HG02759 (cell line): ENCODE results near the gene MBD4.
A peak's percentile ranks its signal among the peaks of the same experiment; 100 is the strongest.
"Not testable (repeated sequence)": the region's sequence is repeated elsewhere in the genome, so short reads cannot be mapped to it uniquely, and the experiment has no call there.

Experiments used
- ATAC-seq: cut with Tn5 transposase; IDR thresholded peaks from one replicate; pipeline ENCODE4 v1.9.1; 2021; ENCODE audit warnings: mild to moderate bottlenecking, moderate library complexity; ENCODE audit not compliant: unreplicated experiment

The MBD4 gene

DNA sequence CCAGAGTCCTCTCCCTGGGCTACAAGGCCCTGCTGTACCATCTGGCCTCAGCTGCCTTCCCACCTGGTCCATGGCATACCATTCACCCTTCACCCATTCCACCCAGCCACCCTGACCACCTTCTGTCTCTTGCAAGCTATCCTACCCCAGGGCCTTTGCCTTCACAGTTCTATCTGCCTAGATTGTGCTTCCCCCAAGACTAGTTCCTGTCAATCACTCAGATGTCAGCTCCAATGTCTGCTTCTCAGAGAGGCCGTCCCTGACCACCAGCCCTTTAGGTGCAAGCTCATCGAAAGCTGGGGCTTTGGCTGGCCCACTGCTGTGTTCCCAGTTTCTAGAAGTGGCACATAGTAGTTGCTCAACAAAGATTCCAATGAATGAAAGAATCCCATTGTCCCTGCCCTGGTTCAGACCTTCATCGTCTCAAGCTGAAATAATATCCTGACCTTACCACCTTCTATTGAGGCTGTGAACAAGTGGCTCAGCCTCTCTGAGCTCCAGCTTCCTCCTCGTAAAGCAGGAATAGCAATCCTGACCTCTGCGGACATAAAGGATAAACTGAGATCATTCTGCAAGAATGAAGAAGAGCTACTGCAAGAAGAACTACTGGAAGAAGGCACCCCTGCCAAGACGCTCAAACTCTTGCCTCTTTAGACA lies 27.1 kb downstream of the MBD4 start:
- no peak for ATAC-seq

DNA sequence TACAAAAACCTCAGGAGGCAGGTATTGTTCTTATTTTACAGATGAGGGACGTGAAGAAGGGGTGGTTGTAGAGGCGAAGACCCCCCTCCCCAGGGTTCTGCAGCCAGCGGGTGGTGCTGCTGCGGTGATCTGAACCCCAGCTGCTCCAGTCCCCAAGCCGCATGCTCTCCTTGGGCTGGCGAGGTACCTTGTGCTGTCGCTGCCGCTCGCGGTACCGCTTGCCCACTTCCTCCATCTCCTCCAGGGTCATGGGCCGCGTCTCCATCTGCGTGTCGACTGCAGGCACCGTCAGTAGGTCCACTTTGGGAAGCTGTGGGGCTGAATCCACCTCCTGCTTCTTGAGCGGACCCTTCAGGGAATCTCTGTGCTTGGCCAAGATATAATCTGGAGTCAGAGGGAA lies 28.8 kb downstream of the MBD4 start:
- ATAC-seq, result no peak

DNA sequence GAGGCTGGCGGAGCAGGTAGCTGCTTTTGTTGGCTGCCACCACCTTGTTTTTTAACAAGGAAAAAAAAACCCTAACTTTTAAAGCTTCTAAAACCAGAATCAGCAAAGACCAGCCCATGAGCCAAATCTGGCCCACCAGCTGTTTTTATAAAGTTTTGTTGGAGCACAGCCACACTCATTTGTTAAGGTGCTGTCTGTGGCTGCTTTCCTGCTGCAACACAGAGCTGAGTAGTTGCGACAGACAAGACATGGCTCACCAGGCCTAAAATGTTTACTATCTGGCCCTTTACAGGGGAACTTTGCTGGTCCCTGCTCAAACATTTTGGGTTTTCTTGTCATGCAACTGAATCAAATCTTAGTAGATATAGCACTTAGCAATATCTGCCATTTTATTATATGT lies 30.2 kb downstream of the MBD4 start:
- no peak for ATAC-seq

DNA sequence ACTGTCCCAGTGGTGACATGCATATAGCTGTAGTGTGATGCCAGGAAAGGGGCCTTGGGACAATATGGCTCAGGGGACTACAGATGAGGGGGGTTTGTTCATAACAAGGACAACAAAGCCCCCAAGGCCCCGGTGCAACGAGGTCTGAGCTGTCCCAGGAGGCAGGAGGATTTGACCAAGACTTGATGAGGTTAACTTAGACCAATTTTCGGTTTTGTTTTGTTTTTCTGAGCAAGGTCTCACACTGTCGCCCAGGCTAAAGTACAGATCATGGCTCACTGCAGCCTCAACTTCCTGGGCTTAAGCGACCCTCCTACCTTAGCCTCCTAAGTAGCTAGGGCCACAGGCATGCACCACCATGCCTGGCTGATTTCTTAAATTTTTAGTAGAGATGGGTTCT lies 35.1 kb downstream of the MBD4 start:
- ATAC-seq, result peak; percentile 57

DNA sequence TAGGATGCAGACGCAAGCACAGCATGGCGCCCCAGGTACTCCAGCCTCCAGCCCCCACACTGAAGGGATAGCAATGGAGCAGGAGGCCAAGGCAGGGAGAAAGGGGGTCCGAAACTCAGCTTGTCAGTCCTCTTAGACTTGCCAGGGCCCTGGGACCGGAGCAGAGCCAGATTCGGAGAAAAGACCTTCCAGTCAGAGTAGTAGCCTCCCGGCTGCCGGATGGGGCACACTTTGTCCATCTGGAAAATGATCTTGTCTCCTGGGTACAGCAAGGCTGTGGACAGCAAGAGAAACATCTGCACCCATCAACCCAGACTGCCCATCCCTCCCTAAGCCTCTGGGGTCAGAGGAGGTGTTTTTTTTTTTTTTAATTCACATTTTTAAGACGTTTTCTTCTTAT lies 35.6 kb downstream of the MBD4 start:
- ATAC-seq, result no peak

DNA sequence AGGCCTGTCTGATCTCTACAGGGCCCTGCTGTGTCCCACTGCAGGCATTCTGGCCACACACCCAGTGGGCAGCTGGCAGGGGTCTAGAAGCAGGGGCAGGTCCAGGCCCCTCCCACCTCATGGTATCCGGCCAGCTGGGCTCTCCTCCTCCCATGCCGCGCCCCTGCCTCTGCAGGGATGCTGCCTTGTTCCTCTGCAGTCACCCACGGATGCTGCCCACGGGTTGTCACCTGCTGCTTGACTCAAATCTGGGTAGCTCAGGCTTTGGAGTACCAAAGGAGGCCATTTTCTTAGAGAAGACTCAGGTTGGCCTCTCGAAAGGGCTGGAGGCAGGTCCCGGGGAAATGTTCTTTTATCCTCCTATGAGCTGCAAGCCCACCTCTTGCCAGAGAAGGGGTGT lies 36.3 kb downstream of the MBD4 start:
- ATAC-seq, result no peak

DNA sequence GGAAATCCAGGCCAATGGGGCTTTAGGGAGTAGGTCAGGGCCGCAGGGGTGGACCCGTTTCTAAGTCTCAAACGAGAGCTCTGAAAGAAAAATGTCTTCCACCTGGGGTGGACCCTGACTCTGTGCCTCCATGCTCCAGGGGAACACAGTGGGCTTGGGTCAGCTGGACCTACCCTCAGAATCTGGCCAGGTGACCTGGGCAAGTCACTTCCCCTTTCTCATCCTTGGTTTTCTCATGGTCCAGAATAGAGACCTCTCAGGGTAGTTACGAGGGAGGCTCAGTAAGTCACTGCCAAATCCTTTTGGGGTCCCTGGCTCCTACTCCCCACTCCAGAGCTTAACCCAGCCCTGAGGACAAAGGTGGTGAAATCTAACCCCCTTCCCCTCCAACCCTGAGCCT lies 37.1 kb downstream of the MBD4 start:
- no peak for ATAC-seq

DNA sequence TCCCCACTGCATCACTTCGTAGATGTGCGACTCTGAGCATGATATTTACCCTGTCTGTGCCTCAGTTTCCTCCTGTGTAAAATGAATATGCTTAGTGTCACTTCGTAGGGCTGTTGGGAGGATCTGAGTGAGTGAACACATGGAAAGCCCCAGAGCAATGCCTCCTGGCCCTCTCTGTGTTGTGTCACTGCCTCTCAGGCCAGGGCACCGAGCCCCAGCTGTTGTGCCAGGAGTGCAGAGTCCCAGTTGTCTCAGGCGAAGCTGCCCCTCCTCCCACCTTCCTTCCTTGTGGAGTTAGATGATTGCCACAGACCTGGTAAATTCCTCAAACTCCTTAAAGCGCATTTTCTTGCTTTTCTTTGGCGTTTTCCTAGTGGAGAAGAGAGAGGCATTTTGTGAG lies 37.5 kb downstream of the MBD4 start:
- ATAC-seq, result no peak

DNA sequence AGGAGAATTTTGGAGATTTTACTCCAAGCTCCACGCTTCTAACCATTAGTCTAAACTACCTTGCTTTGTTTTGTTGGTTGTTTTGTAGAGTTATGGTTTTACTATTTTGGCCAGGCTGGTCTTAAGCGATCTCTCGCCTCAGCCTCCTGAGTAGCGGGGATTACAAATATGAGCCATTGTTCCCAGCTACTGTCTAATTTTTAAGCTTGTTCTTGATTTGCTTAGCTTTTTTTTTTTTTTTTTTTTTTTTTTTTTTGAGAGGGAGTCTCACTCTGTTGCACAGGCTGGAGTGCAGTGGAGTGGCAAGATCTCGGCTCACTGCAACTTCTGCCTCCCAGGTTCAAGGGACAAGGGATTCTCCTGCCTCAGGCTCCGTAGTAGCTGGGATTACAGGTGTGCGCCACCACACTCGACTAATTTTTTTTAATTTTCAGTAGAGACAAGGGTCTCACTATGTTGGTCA lies 39.8 kb downstream of the MBD4 start:
- peak; percentile 21 for ATAC-seq

DNA sequence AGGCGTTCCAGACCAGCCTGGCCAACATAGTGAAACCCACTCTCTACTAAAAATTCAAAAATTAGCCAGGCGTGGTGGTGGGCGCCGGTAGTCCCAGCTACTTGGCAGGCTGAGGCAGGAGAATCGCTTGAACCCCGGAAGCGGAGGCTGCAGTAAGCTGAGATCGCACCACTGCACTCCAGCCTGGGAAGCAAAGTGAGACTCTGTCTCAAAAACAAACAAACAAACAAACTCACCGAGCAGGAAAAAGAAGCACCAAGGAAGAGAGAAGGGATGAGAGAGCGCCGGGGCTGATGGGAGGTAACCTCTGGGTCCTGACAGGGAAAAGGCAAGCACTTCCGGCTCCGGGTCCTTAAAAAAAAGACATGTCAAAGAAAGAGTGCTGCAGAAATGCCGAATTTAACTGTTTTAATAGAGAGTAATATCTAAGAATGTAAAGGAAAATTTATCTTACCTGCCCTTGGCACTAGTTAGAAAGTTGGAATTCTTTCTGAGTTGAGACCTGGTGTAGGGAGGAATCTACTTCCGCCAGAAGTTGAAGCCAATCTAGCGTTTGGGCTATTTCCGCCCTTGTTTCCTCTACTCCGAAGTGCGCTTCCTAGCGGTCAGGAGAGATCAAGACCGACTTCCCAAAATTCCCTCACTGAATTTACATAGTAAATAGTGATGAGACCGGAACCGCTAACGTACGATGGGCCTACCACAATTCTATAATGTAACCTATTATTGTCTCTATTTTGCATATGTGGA lies 40.4 kb downstream of the MBD4 start:
- ATAC-seq, result peak; percentile 87

DNA sequence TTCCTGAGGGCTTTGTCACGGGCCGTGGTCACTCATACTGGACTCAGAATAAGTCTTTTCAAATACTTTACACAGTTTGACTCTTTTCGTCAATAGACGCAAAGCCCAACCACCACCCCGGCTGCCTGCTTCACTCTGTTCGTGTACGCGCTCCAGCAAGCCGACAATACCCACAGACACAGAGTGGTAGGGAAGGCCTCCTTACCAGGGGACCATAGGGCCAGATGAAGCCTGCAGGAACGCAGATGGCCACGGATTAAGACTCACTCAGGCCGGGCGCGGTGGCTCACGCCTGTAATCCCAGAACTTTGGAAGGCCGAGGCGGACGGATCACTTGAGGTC lies 41.0 kb downstream of the MBD4 start:
- peak; percentile 20 for ATAC-seq

DNA sequence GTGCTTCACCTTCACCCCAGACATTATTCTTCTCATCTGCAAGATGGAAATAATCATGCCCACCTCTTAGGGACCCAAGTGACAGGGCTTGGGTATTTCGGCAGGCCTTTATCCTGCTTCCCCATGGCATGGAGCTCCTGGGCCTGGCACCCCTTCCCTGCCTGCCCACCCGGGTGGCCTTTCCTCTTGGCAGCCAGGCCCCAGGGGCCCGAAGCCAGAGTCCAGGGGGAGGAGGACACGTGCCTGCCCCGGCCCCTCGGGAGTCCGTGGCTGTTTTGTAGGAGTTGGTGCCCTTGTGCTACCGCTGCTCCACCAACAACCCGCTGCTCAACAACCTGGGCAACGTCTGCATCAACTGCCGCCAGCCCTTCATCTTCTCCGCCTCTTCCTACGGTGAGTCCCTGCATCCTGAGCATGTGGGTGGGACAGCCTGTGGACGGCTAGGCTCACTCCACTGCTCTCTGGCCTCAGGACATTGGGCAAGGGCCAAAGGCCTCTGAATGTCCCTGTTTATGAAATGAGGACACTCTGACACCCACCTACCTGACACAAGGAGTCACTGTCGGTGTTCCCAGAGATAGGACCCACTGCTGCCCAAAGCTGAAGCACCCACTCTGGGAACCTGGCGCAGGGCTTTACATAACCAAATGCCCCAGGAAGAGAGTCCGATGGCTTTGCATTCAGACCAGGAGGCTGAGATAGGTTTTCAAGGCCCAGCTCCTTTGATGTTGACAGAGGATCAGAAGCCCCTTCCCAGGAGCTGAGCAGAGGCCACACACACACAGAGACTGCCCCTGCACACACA lies 45.8 kb downstream of the MBD4 start:
- not testable (repeated sequence) for ATAC-seq

DNA sequence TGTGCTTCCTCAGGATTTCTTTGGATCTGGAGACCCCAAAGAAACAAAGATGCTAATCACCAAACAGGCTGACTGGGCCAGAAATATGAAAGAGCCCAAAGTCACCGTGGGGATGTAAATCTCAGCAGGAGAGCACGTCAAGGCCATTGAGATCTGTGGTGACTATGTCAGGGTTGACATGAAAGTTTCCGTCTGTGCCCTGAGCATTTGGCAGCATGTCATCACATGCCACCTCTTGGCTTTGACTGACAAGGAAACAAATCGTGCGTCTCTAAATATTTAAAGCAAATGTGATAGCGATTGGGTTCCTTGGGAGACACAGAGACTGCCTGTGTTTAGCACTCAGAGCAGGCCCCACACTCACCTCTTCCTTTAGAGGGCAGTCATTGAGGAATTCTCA lies 46.5 kb downstream of the MBD4 start:
- no peak for ATAC-seq

DNA sequence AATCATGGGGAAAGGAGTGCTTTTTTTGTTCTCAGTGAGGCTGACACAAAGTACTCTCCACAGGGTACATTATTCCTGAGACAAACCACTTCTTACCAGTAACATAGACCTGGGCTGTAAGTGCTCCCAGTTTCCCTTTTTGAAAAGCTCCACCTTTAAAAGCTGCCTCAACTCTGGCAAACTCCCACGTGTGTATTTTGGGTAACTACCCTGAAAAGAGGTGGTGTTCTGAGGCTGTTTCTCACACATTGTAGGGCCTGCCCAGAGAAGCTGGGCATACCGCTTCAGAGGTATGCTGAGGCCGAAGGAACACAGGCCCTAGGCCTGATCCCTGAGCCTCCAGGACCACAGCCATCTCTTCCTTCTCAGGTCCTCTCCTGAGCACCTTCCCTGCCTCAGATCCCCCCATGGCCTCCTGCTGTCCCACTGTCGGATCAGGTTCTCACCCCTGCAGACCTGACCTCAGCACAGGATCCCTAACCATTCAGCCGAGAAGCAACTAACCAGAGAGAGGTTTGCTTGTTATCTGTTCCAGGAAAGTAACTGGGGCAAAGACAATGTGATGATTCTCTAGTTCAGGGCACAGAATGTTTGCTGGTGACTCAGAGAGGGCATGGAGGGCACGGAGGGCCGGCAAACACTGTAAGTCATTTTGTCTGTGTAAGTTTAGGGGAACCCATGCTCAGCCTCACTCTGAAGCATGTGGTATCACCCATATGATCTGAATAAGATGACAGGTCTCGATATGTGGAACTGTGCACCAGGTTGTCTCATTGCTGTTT lies 47.5 kb downstream of the MBD4 start:
- not testable (repeated sequence) for ATAC-seq

DNA sequence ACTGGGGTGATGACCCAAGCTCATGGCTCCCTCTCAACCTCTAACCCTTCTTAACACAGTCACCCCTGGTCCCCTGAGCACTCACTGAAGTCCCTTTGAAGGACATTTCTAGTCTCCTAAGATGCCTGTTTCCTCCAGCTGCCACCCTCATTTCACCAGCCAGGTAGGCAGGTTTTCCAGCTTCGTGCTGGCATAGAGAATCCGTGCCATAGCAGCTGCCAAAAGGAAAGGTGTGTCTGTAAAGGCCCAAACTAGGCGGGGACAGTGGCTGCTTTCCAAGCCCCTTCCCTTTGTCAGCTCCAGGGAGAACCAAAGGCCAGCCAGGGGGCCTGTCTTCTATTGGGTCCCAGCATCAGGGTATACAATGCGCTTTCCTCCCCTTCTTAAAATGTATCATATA lies 48.2 kb downstream of the MBD4 start:
- ATAC-seq, result not testable (repeated sequence)

DNA sequence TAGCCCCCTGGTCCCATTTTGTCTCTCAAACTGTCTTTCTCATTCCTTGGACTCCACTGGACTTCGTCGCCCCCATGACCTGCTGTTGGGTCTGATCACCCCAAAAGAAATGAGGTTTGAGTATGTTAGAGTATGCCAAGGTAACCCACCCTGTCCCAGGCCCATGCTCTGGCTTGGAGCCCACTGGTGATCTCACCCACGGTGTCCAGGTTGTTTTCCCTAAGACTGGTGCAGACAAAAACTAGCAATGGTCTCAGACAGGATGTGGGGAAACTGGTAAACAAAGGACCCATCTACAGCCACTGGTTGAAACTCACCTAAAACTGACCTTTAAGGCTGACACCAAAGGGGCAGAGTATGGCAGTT lies 50.2 kb downstream of the MBD4 start:
- ATAC-seq, result no peak

DNA sequence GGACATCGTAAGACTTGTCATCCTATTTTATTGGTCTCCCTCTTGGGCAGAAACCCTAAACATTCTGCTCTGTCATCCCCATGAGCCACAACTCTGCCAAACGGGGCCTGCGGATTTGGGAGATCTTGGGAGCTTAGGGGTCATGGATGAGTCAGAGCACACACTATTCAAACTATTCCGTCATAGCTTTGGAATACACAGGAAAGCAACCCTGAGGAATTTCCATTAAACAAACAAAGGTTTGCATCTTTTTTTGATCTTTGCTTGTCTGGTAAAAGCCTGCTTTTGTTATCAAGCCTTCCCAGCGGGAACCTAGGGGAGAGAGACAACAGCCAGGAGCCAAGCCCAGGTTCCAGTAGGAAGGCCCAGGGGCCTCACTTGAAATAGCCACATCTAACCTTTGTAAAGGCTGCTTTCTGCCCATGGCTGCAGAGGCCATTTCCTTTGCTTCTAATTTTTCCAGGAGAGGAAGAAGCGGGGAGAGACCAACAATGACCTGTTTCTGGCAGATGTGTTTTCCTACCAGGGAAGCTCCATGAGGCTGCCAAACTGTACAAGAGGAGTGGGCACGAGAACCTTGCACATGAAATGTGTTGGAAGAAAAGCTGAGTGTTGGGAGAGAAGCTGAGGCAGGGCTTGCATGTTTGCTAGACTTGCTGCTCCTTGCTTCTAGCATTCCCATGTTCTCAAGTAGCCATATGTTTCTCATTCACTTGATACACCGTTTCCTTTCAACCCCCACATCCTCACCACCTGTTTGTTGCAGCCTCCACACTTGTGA lies 50.8 kb downstream of the MBD4 start:
- ATAC-seq, result not testable (repeated sequence)

DNA sequence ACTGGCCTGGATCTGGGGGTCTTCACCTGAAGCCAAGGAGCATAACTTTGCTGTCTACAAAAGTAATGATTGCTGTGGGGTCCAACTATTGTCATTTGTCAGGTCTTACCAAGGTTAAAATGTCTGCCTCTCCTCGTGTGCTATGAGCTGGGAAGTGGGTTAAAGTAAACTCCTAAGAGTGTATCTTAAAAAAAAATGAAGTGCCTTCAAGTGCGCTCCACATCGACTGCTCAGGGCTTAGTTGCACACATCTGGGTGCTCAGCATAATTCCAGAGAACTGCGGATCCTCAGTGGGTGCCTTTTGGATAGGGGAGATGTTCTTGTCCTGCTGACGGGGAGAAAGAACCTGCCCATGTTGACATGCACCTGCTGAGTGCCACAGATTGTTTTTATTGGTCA lies 52.3 kb downstream of the MBD4 start:
- ATAC-seq, result no peak

DNA sequence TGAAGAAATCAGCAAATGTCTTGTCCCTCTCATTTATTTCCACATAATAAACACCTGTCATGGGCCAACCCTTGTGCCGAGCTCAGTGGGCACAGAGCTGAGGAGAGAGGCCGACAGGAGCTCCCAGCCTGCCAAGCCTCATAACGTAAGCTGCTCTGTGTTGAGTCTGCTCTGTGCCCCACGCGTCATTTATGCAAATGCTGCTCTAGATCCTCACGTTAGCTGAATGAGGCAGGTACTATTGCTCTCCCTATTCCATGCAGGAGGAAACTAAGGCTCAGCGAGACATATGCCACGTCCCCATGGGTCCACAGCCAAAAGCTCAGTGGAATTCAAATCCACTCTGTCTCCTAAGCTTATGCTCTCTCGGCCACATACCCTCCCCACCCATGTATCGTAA lies 52.8 kb downstream of the MBD4 start:
- ATAC-seq, result no peak

DNA sequence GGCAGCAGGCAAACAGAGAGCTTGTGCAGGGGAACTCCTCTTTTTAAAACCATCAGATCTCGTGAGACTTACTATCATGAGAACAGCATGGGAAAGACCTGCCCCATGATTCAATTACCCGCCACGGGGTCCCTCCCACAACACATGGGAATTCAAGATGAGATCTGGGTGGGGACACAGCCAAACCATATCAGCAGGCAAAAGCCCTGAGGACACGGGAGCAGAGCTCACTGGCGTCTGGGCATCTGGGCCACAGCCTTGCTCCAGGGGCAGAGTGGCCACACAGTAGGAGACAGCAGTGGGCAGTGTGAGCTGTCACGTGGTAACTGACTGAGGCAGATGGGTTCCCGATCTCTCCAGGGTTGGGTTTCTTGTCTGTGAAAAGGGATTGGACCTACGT lies 54.2 kb downstream of the MBD4 start:
- ATAC-seq, result not testable (repeated sequence)
